Caco-2 (cell line): ENCODE results near the gene NECTIN1. TPM values are rescaled to one million over a fixed set of nuclear protein-coding genes. Genes with fewer than 3 reads are reported as not detected.

Experiments used
- BruUV-seq: library from RNA; stranded (reverse); fragments of 400-500 nt; replicated peaks from 2 replicates; lab custom pipeline; 2021; lab: Mats Ljungman, UMichigan
- CTCF ChIA-PET: fragments of 300-600 bp; sonication (Branson Sonifier 250); formaldehyde crosslinking; loops from one replicate; lab custom pipeline; 2022; ENCODE audit warnings: antibody characterized with exemption; lab: Charles Lee
- POLR2A ChIA-PET: fragments of 300-600 bp; sonication (Branson Sonifier 250); formaldehyde crosslinking; loops from one replicate; lab custom pipeline; 2022; ENCODE audit warnings: antibody characterized with exemption; lab: Charles Lee
- DNase-seq, 2 experiments: peaks; one replicate each; pipeline versions ENCODE4 v3.0.0 to v3.0.0-alpha.2; 2020 to 2022
- H3K27me3 ChIP-seq: replicated peaks from 2 replicates; pipeline ENCODE4 v1.6.0; 2011; ENCODE audit warnings: low read length; ENCODE audit not compliant: control insufficient read depth, insufficient read depth
- H3K36me3 ChIP-seq: 2 replicates; pipeline ENCODE4 v1.5.1; 2011; ENCODE audit warnings: low read length; ENCODE audit not compliant: control insufficient read depth, insufficient read depth
- H3K4me1 ChIP-seq: fragments of 250-450 bp; sonication (Bioruptor Pico); 2 replicates; pipeline ENCODE4 v1.5.1; 2020; ENCODE audit warnings: mild to moderate bottlenecking
- H3K4me3 ChIP-seq: 2 replicates; pipeline ENCODE4 v1.5.1; 2011; ENCODE audit warnings: low read depth, mild to moderate bottlenecking, control low read depth, low read length
- H3K9me3 ChIP-seq: fragments of 250-450 bp; sonication (Bioruptor Pico); 2 replicates; pipeline ENCODE4 v1.5.1; 2020; ENCODE audit warnings: mild to moderate bottlenecking, moderate library complexity
- H3K27ac Mint-ChIP-seq: one replicate; pipeline ENCODE4 v1.8.0; 2022; ENCODE audit warnings: mixed read lengths; ENCODE audit not compliant: unreplicated experiment
- H3K27me3 Mint-ChIP-seq: one replicate; pipeline ENCODE4 v1.8.0; 2022; ENCODE audit warnings: mixed read lengths; ENCODE audit not compliant: insufficient read depth, unreplicated experiment
- H3K36me3 Mint-ChIP-seq: one replicate; pipeline ENCODE4 v1.8.0; 2022; ENCODE audit warnings: mild to moderate bottlenecking, mixed read lengths; ENCODE audit not compliant: insufficient read depth, unreplicated experiment
- H3K4me1 Mint-ChIP-seq: one replicate; pipeline ENCODE4 v1.8.0; 2022; ENCODE audit warnings: low read depth, mixed read lengths; ENCODE audit not compliant: unreplicated experiment
- H3K4me3 Mint-ChIP-seq: one replicate; pipeline ENCODE4 v1.8.0; 2022; ENCODE audit warnings: mild to moderate bottlenecking, moderate library complexity, mixed read lengths; ENCODE audit not compliant: unreplicated experiment
- H3K9me3 Mint-ChIP-seq: one replicate; pipeline ENCODE4 v1.8.0; 2022; ENCODE audit warnings: mixed read lengths; ENCODE audit not compliant: unreplicated experiment
- CTCF ChIP-seq, 2 experiments: fragments of 200-600 bp in 1 of 2; IDR thresholded peaks; 1 replicate in 1 of 2; 2 replicates in 1 of 2; pipeline versions ENCODE4 v1.5.1 to v1.8.0; 2011 to 2022; ENCODE audit warnings: antibody characterized with exemption in 1 of 2, control low read depth in 1 of 2, inconsistent platforms in 1 of 2, low read depth in 1 of 2, low read length in 1 of 2, mild to moderate bottlenecking in 1 of 2, moderate library complexity in 1 of 2; ENCODE audit not compliant: insufficient read depth in 1 of 2, severe bottlenecking in 1 of 2, unreplicated experiment in 1 of 2
- intact Hi-C: fragments of 100-400 bp; cut with micrococcal nuclease; formaldehyde crosslinking; loops from one replicate; pipeline ENCODE4 v1.10.0; 2022; ENCODE audit not compliant: unreplicated experiment
- total RNA-seq: library from RNA; stranded (reverse); gene quantifications from 2 replicates; pipeline ENCODE4 v1.2.3, GENCODE V29; 2022

NECTIN1 gene
- total RNA-seq, 1 experiment from 2014 or later = 60.1 TPM

- Mint-ChIP-seq H3K27me3 (no peaks in the 10 kb centered on the region), H3K4me1 (peaks cover 20% of the 10 kb centered on the region), H3K36me3 (peaks cover 6% of the 10 kb centered on the region), H3K4me3 (no peak overlapping the region), H3K9me3 (no peaks in the 10 kb centered on the region), H3K27ac (no peak overlapping the region)
- POLR2A ChIA-PET = no interaction called here
- Histone ChIP-seq H3K36me3 (peaks cover 2% of the 10 kb centered on the region; the same call in 1 of the 2 replicates), H3K27me3 (no peaks in the 10 kb centered on the region), H3K9me3 (no peaks in the 10 kb centered on the region), H3K4me3 (no peak overlapping the region), H3K4me1 (peaks cover 38% of the 10 kb centered on the region)
- DNase-seq = no peak
- CTCF ChIA-PET = interaction anchor here (0.6 to 5.4 kb wide), 4 partner anchors 11 to 27 kb away, joined by 3 to 40 read pairs (median 6); partner anchors contain the start of gene NECTIN1
- no TSS peak for BruUV-seq
- TF ChIP-seq CTCF (IDR thresholded peaks at IDR 0.05; ENCODE audit: insufficient read depth in 1 of 2, low read depth in 1 of 2, low read length in 1 of 2, severe bottlenecking in 1 of 2, unreplicated experiment in 1 of 2) = no peak
- intact Hi-C loops = no loop called here
These were observed 27.1 kb downstream of the NECTIN1 start for GRCh38 chr11:119701591-119702549.

DNA sequence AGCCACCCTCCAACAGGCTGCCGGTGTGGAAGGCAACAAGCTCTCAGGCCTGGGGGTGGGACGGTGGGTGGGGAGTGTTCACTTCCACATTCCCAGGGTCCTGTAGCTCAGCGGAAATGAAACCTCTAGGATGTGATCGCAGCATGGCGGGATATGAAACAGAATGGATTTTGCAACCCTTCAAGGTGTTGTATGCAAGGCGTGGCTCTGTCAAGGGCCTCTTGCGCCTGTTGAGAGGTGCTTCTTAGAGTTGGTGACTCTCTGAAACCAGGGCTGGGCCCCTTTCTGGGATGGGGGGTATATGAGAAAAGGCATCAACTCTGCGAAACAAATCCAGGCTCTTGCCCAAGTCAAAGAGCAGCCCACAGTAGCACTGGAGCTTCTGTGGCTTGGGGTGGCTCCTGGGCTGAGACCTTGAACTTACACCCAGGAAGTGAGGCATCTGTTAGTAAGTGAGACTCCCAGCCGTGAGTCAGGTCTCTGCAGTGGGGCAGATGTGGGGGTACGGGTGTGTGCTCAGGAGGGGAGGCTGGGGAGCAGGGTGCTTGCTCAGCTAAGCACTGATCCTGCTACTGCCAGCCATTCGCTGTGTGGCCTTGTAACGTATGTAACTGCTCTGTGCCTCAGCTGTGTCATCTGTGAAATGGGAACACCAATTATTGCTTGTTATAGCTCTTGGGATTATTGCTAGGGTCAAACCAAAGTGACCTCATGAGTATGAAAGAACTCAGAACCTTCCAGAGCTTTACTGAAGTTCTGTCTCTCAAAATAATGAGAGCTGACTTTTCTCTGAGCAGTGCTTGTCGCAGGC, 28.3 kb downstream of the NECTIN1 start:
- 0 out of 2 replicates have a peak, but pooled peaks cover 1% of the 10 kb centered on the region for H3K36me3 ChIP-seq
- no peak for DNase-seq
- H3K27me3 Mint-ChIP-seq = no peaks in the 10 kb centered on the region
- no peak for TF ChIP-seq CTCF (IDR thresholded peaks at IDR 0.05; ENCODE audit: insufficient read depth in 1 of 2, low read depth in 1 of 2, low read length in 1 of 2, severe bottlenecking in 1 of 2, unreplicated experiment in 1 of 2)
- H3K4me1 Mint-ChIP-seq = peaks cover 21% of the 10 kb centered on the region
- no peak overlapping the region for H3K4me3 ChIP-seq
- H3K27ac Mint-ChIP-seq = no peak overlapping the region
- no peak overlapping the region for H3K4me3 Mint-ChIP-seq
- CTCF ChIA-PET = interaction anchor here (0.6 to 5.4 kb wide), 2 partner anchors 9 to 28 kb away, joined by 3 to 40 read pairs; partner anchors contain the start of gene NECTIN1
- H3K4me1 ChIP-seq = peaks cover 36% of the 10 kb centered on the region
- BruUV-seq = no TSS peak
- no peaks in the 10 kb centered on the region for H3K9me3 Mint-ChIP-seq
- H3K9me3 ChIP-seq = no peaks in the 10 kb centered on the region
- H3K36me3 Mint-ChIP-seq = peaks cover 7% of the 10 kb centered on the region
- intact Hi-C loops = no loop called here
- POLR2A ChIA-PET = no interaction called here
- H3K27me3 ChIP-seq = no peaks in the 10 kb centered on the region

GRCh38 chr11:119700030-119700429, 29.0 kb downstream of the NECTIN1 start:
- Histone ChIP-seq H3K9me3 (no peaks in the 10 kb centered on the region), H3K4me1 (peaks cover 29% of the 10 kb centered on the region), H3K36me3 (0 out of 2 replicates have a peak, but pooled peaks cover 1% of the 10 kb centered on the region), H3K4me3 (no peak overlapping the region), H3K27me3 (no peaks in the 10 kb centered on the region)
- ChIA-PET CTCF (interaction anchor here (0.6 to 5.4 kb wide), 2 partner anchors 9 to 29 kb away, joined by 3 to 40 read pairs; partner anchors contain the start of gene NECTIN1), POLR2A (no interaction called here)
- Mint-ChIP-seq H3K4me3 (no peak overlapping the region), H3K9me3 (no peaks in the 10 kb centered on the region), H3K4me1 (peaks cover 20% of the 10 kb centered on the region), H3K27me3 (no peaks in the 10 kb centered on the region), H3K36me3 (peaks cover 7% of the 10 kb centered on the region), H3K27ac (no peak overlapping the region)
- BruUV-seq = no TSS peak
- intact Hi-C loops = no loop called here
- no peak for TF ChIP-seq CTCF (IDR thresholded peaks at IDR 0.05; ENCODE audit: insufficient read depth in 1 of 2, low read depth in 1 of 2, low read length in 1 of 2, severe bottlenecking in 1 of 2, unreplicated experiment in 1 of 2)
- no peak for DNase-seq
